GM18519 (cell line): Measurements from ENCODE around the gene TARDBP.
"Not testable (repeated sequence)": the region's sequence is repeated elsewhere in the genome, so short reads cannot be mapped to it uniquely, and the experiment has no call there.

Experiments used
- ATAC-seq: cut with Tn5 transposase; IDR thresholded peaks from one replicate; pipeline ENCODE4 v1.9.1; 2021; ENCODE audit warnings: mild to moderate bottlenecking, moderate library complexity; ENCODE audit not compliant: unreplicated experiment, low FRiP score

TARDBP gene

GRCh38 chr1:11012260-11013159, at the start of gene TARDBP:
TSS of gene TARDBP (plus strand) at chr1:11012654. CDS start at chr1:11013728, 1,074 bp downstream.
- ATAC-seq, result peak; percentile 77

- no peak for ATAC-seq
These were observed 46.8 kb upstream of the TARDBP start for GRCh38 chr1:10965546-10966226.

GRCh38 chr1:10967090-10967489, 45.4 kb upstream of the TARDBP start:
- no peak for ATAC-seq

- no peak for ATAC-seq
These were observed 44.0 kb upstream of the TARDBP start for GRCh38 chr1:10968411-10968826.

- no peak for ATAC-seq
These were observed 43.0 kb upstream of the TARDBP start for GRCh38 chr1:10969267-10969970.

GRCh38 chr1:10969971-10970332, 42.5 kb upstream of the TARDBP start:
- ATAC-seq, result no peak

- no peak for ATAC-seq
These were observed 38.9 kb upstream of the TARDBP start for GRCh38 chr1:10973552-10973951.

- no peak for ATAC-seq
These were observed 38.2 kb upstream of the TARDBP start for GRCh38 chr1:10973956-10974881.

- ATAC-seq, result no peak
These were observed 36.7 kb upstream of the TARDBP start for GRCh38 chr1:10975567-10976326.

GRCh38 chr1:10978719-10979118, 33.7 kb upstream of the TARDBP start:
- no peak for ATAC-seq

GRCh38 chr1:10979483-10979920, 33.0 kb upstream of the TARDBP start:
- no peak for ATAC-seq

- no peak for ATAC-seq
These were observed 32.3 kb upstream of the TARDBP start for GRCh38 chr1:10980094-10980577.

- ATAC-seq, result no peak
These were observed 31.4 kb upstream of the TARDBP start for GRCh38 chr1:10980841-10981727.

GRCh38 chr1:10986525-10986890, 25.9 kb upstream of the TARDBP start:
- no peak for ATAC-seq

GRCh38 chr1:10987840-10988417, 24.5 kb upstream of the TARDBP start:
- no peak for ATAC-seq

GRCh38 chr1:10989095-10989494, 23.4 kb upstream of the TARDBP start:
- no peak for ATAC-seq

- not testable (repeated sequence) for ATAC-seq
These were observed 22.4 kb upstream of the TARDBP start for GRCh38 chr1:10989920-10990516.
